ENCODE data around the gene COX4I2. TPM values are rescaled to one million over a fixed set of nuclear protein-coding genes. Genes with fewer than 3 reads are reported as not detected.

COX4I2 gene
- total and polyA plus RNA-seq, 2 donors (not counting 1 experiment from before 2014, with no cell fraction given), result not detected

DNA sequence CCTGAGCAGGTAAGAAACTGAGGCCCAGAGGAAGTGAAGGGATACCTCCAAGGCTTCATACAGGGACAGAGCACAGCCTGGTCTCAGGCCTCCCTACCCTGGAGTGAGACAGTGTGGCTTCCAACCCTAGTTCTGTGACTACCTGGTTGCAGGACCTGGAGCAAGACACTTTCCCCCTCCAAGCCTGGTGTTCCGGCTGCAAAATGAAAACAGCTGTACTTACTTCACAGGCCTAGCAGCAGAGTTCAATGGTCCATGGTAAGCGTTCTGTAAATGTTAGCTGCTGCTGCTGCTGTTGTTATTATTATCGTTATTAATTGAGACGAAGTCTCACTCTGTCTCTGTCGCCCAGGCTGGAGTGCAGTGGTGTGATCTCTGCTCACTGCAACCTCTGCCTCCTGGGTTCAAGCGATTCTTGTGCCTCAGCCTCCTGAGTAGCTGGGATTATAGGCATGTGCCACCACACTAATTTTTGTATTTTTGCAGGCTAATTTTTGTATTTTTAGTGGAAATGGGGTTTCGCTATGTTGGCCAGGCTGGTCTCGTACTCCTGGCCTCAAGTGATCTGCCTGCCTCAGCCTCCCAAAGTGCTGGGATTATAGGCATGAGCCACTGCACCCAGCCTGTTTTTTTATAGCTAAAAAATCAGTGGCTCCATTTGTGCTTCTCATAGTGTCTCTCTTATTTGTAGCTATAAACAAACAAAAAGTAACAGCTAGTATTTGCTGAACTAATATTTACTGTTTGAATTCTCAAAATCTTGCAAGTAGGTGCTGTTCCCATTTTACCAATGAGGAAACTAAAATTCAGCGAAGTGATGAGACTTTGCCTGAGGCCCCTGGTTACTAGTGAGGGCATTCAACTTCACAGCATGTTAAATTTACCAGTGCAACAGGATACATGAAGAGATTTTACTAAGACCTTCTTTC is 41.9 kb downstream of the COX4I2 start:
- Histone ChIP-seq H2AFZ (ENCODE audit: insufficient read depth, low read depth, low read length, poor library complexity, severe bottlenecking) (no peak overlapping the region), H3K4me1 (ENCODE audit: control insufficient read depth in 2 of 2, insufficient read depth in 2 of 2, low read length in 2 of 2) (peaks cover 33 to 35% of the 10 kb centered on the region in 2 donors), H3K9me3 (ENCODE audit: control extremely low read depth in 1 of 3, control insufficient read depth in 2 of 3, insufficient read depth in 1 of 3, low read length in 2 of 3) (no peaks in the 10 kb centered on the region), H3K27ac (ENCODE audit: low read length in 2 of 2) (no peak overlapping the region), H4K20me1 (ENCODE audit: control insufficient read depth, insufficient read depth, low read length, poor library complexity, severe bottlenecking) (no peaks in the 10 kb centered on the region), H3K27me3 (replicated peaks in 1 of 4; ENCODE audit: control extremely low read depth in 1 of 4, control insufficient read depth in 3 of 4, insufficient read depth in 4 of 4, low read length in 3 of 4) (no peaks in the 10 kb centered on the region), H3K4me3 (ENCODE audit: control extremely low read depth in 1 of 5, extremely low read depth in 1 of 5, insufficient read depth in 1 of 5, low read depth in 2 of 5, low read length in 4 of 5) (no peak overlapping the region), H3K4me2 (replicated peaks; ENCODE audit: low read depth, low read length, poor library complexity, severe bottlenecking) (no peak overlapping the region), H3K36me3 (replicated peaks in 1 of 2; ENCODE audit: control extremely low read depth in 1 of 2, control insufficient read depth in 1 of 2, extremely low read depth in 1 of 2, insufficient read depth in 2 of 2, low read length in 1 of 2) (peaks cover 0 to 35% of the 10 kb centered on the region in 2 experiments), H3K9ac (ENCODE audit: low read length) (no peak overlapping the region), H3K79me2 (ENCODE audit: control insufficient read depth, insufficient read depth, low read length) (peaks cover 81% of the 10 kb centered on the region)
- no peaks in the 10 kb centered on the region for H3K9me3 Mint-ChIP-seq (ENCODE audit: insufficient read depth)
- no peak for DNase-seq
- H3K4me3 Mint-ChIP-seq, result no peak overlapping the region
- no peak for ATAC-seq (ENCODE audit: low read depth)
- ChIA-PET POLR2A (interaction anchor here (0.6 kb wide), 1 partner anchor 11 kb away, joined by 4 read pairs; no protein-coding TSS in a partner anchor), CTCF (interaction anchor here (0.8 kb wide), 1 partner anchor 44 kb away, joined by 3 read pairs; no protein-coding TSS in a partner anchor)
- H3K4me1 Mint-ChIP-seq, result peaks cover 55% of the 10 kb centered on the region
- H3K27ac Mint-ChIP-seq, result no peak overlapping the region
- WGBS (ENCODE audit: insufficient coverage), result 94% methylated on average over 9 of the region's 9 CpGs
- intact Hi-C loops (cut with micrococcal nuclease), result no loop called here
- no peak for TF ChIP-seq EZH2 (IDR thresholded peaks at IDR 0.05; ENCODE audit: borderline replicate concordance, insufficient read depth, low read depth, low read length, poor library complexity, severe bottlenecking)
- no peak for TF ChIP-seq CTCF (IDR thresholded peaks at IDR 0.05)
- H3K27me3 Mint-ChIP-seq, result no peaks in the 10 kb centered on the region
